Neural cell (in vitro differentiated cells): ENCODE results near the gene SUGCT.

Source experiments
- EP300 ChIP-seq: fragments of 450-650 bp; conservative IDR thresholded peaks from 2 replicates; pipeline ENCODE4 v1.6.1; 2014; ENCODE audit warnings: antibody characterized with exemption, mild to moderate bottlenecking, moderate library complexity; ENCODE audit not compliant: poor library complexity, severe bottlenecking
- SMC3 ChIP-seq: fragments of 450-650 bp; conservative IDR thresholded peaks from 2 replicates; pipeline ENCODE4 v1.6.1; 2014; ENCODE audit warnings: antibody characterized with exemption, mild to moderate bottlenecking, moderate library complexity; ENCODE audit not compliant: poor library complexity
- TAF1 ChIP-seq: IDR thresholded peaks from 2 replicates; pipeline ENCODE4 v1.6.1; 2012; ENCODE audit warnings: low read depth
- TF ChIP-seq, protein P1 (sequence below): fragments of 450-650 bp; IDR thresholded peaks from 2 replicates; pipeline ENCODE4 v1.5.1; 2014; ENCODE audit warnings: antibody characterized with exemption, mild to moderate bottlenecking, moderate library complexity; ENCODE audit not compliant: poor library complexity, severe bottlenecking

DNA sequence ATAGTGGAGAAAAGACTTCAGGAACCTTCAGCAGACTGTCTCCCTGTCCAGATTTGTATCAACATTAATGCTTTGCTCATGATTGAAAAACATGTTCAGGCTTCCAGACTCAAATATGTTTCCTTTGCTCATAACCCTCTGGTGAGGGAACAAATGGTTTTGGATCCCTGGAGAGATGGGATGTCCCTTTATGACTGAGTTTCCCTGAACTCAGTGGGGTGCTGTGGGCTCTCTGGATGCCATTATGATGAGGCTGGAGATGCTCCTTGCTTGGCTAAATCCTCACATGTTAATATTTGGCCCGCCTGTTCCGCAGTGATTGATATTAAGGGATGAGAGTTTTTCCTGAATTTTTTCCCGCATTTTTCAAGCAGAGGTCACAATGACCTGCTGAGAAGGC, 749.4 kb downstream of the SUGCT start:
- TF ChIP-seq, protein P1, sequence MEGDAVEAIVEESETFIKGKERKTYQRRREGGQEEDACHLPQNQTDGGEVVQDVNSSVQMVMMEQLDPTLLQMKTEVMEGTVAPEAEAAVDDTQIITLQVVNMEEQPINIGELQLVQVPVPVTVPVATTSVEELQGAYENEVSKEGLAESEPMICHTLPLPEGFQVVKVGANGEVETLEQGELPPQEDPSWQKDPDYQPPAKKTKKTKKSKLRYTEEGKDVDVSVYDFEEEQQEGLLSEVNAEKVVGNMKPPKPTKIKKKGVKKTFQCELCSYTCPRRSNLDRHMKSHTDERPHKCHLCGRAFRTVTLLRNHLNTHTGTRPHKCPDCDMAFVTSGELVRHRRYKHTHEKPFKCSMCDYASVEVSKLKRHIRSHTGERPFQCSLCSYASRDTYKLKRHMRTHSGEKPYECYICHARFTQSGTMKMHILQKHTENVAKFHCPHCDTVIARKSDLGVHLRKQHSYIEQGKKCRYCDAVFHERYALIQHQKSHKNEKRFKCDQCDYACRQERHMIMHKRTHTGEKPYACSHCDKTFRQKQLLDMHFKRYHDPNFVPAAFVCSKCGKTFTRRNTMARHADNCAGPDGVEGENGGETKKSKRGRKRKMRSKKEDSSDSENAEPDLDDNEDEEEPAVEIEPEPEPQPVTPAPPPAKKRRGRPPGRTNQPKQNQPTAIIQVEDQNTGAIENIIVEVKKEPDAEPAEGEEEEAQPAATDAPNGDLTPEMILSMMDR = no peak
- TF ChIP-seq EP300 = no peak
- TF ChIP-seq SMC3 = no peak
- no peak for TF ChIP-seq TAF1
